GM12878 (cell line): ENCODE measurements around the gene POLR3E.

Source experiments
- CEBPB ChIP-seq, 2 experiments: fragments of 150-350 bp in 1 of 2; IDR thresholded peaks; 2 replicates each; pipeline ENCODE4 v1.6.1; 2012 to 2014; ENCODE audit warnings: low read depth in 2 of 2, low read length in 2 of 2, borderline replicate concordance in 1 of 2, inconsistent platforms in 1 of 2
- EGR1 ChIP-seq, 2 experiments: IDR thresholded peaks; 1 replicate in 1 of 2; 2 replicates in 1 of 2; pipeline ENCODE4 v1.6.1; 2011 to 2012; ENCODE audit warnings: low read depth in 2 of 2, low read length in 2 of 2, borderline replicate concordance in 1 of 2, mild to moderate bottlenecking in 1 of 2, moderate library complexity in 1 of 2
- EZH2 ChIP-seq: IDR thresholded peaks from 2 replicates; pipeline ENCODE4 v1.6.1; 2012; ENCODE audit warnings: low read depth, mild to moderate bottlenecking, control low read depth, inconsistent platforms, low read length, borderline replicate concordance; ENCODE audit not compliant: control insufficient read depth
- PML ChIP-seq: IDR thresholded peaks from 2 replicates; pipeline ENCODE4 v1.6.1; 2012; ENCODE audit warnings: low read length, inconsistent platforms
- POLR2A ChIP-seq: IDR thresholded peaks from 2 replicates; pipeline ENCODE4 v1.6.1; 2011; ENCODE audit warnings: low read depth, mild to moderate bottlenecking, low read length
- ZNF217 ChIP-seq: fragments of 450-650 bp; IDR thresholded peaks from 2 replicates; pipeline ENCODE4 v1.6.1; 2017; ENCODE audit warnings: antibody characterized with exemption, mild to moderate bottlenecking
- TF ChIP-seq, protein P1 (sequence below): IDR thresholded peaks from 2 replicates; pipeline ENCODE4 v1.6.1; 2012; ENCODE audit warnings: low read depth, low read length, improper control_type of control experiment
- TF ChIP-seq, protein P2 (sequence below): fragments of 450-650 bp; IDR thresholded peaks from 2 replicates; pipeline ENCODE4 v1.6.1; 2017; ENCODE audit warnings: mild to moderate bottlenecking, moderate library complexity
- TF ChIP-seq, protein P3 (sequence below): IDR thresholded peaks from 2 replicates; pipeline ENCODE4 v1.6.1; 2012; ENCODE audit warnings: mild to moderate bottlenecking, low read depth, low read length
- TF ChIP-seq, protein P4 (sequence below), 3 experiments: IDR thresholded peaks in 2 of 3; conservative IDR thresholded peaks in 1 of 3; 2 replicates each; pipeline ENCODE4 v1.5.1; 2011; ENCODE audit warnings: low read depth in 3 of 3, low read length in 3 of 3, mild to moderate bottlenecking in 3 of 3, control low read depth in 2 of 3, moderate library complexity in 2 of 3, inconsistent platforms in 1 of 3, mixed read lengths in 1 of 3; ENCODE audit not compliant: control insufficient read depth in 2 of 3, insufficient read depth in 1 of 3; ENCODE audit errors: extremely low read depth in 1 of 3
- TF ChIP-seq, protein P5 (sequence below): fragments of 450-650 bp; IDR thresholded peaks from 2 replicates; pipeline ENCODE4 v1.6.1; 2014; ENCODE audit warnings: mild to moderate bottlenecking
- TF ChIP-seq, protein P6 (sequence below): IDR thresholded peaks from 2 replicates; pipeline ENCODE4 v1.6.1; 2012; ENCODE audit warnings: low read length, inconsistent platforms

DNA sequence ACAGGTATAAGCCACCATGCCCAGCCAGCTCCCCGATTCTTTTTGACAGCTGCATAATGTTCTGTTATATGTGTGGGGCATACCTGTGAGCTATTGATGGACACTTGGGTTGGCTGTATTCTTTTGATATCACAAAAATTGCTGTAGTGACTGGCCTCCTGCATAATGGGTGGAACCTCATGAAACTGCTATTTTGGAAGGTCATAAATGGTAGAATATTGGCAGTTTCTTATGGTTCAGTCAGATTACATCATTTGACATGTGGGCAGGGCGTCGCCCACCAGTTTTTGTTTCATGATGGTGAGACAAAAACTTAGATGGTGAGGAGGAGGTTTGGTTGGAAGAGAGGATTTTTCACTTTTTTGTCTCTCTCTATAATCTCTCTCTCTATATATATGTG is 26.7 kb upstream of the POLR3E start:
- TF ChIP-seq, protein P1, sequence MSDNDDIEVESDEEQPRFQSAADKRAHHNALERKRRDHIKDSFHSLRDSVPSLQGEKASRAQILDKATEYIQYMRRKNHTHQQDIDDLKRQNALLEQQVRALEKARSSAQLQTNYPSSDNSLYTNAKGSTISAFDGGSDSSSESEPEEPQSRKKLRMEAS: no peak
- TF ChIP-seq POLR2A (no peak), ZNF217 (no peak), CEBPB (IDR thresholded peaks at IDR 0.05; ENCODE audit: borderline replicate concordance in 1 of 2, low read depth in 2 of 2, low read length in 2 of 2) (no peak), EZH2 (no peak), PML (no peak), EGR1 (IDR thresholded peaks at IDR 0.05; ENCODE audit: borderline replicate concordance in 1 of 2, low read depth in 2 of 2, low read length in 2 of 2) (no peak)
- TF ChIP-seq, protein P2, sequence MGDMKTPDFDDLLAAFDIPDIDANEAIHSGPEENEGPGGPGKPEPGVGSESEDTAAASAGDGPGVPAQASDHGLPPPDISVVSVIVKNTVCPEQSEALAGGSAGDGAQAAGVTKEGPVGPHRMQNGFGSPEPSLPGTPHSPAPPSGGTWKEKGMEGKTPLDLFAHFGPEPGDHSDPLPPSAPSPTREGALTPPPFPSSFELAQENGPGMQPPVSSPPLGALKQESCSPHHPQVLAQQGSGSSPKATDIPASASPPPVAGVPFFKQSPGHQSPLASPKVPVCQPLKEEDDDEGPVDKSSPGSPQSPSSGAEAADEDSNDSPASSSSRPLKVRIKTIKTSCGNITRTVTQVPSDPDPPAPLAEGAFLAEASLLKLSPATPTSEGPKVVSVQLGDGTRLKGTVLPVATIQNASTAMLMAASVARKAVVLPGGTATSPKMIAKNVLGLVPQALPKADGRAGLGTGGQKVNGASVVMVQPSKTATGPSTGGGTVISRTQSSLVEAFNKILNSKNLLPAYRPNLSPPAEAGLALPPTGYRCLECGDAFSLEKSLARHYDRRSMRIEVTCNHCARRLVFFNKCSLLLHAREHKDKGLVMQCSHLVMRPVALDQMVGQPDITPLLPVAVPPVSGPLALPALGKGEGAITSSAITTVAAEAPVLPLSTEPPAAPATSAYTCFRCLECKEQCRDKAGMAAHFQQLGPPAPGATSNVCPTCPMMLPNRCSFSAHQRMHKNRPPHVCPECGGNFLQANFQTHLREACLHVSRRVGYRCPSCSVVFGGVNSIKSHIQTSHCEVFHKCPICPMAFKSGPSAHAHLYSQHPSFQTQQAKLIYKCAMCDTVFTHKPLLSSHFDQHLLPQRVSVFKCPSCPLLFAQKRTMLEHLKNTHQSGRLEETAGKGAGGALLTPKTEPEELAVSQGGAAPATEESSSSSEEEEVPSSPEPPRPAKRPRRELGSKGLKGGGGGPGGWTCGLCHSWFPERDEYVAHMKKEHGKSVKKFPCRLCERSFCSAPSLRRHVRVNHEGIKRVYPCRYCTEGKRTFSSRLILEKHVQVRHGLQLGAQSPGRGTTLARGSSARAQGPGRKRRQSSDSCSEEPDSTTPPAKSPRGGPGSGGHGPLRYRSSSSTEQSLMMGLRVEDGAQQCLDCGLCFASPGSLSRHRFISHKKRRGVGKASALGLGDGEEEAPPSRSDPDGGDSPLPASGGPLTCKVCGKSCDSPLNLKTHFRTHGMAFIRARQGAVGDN: no peak
- TF ChIP-seq, protein P3, sequence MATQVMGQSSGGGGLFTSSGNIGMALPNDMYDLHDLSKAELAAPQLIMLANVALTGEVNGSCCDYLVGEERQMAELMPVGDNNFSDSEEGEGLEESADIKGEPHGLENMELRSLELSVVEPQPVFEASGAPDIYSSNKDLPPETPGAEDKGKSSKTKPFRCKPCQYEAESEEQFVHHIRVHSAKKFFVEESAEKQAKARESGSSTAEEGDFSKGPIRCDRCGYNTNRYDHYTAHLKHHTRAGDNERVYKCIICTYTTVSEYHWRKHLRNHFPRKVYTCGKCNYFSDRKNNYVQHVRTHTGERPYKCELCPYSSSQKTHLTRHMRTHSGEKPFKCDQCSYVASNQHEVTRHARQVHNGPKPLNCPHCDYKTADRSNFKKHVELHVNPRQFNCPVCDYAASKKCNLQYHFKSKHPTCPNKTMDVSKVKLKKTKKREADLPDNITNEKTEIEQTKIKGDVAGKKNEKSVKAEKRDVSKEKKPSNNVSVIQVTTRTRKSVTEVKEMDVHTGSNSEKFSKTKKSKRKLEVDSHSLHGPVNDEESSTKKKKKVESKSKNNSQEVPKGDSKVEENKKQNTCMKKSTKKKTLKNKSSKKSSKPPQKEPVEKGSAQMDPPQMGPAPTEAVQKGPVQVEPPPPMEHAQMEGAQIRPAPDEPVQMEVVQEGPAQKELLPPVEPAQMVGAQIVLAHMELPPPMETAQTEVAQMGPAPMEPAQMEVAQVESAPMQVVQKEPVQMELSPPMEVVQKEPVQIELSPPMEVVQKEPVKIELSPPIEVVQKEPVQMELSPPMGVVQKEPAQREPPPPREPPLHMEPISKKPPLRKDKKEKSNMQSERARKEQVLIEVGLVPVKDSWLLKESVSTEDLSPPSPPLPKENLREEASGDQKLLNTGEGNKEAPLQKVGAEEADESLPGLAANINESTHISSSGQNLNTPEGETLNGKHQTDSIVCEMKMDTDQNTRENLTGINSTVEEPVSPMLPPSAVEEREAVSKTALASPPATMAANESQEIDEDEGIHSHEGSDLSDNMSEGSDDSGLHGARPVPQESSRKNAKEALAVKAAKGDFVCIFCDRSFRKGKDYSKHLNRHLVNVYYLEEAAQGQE: no peak
- TF ChIP-seq, protein P4, sequence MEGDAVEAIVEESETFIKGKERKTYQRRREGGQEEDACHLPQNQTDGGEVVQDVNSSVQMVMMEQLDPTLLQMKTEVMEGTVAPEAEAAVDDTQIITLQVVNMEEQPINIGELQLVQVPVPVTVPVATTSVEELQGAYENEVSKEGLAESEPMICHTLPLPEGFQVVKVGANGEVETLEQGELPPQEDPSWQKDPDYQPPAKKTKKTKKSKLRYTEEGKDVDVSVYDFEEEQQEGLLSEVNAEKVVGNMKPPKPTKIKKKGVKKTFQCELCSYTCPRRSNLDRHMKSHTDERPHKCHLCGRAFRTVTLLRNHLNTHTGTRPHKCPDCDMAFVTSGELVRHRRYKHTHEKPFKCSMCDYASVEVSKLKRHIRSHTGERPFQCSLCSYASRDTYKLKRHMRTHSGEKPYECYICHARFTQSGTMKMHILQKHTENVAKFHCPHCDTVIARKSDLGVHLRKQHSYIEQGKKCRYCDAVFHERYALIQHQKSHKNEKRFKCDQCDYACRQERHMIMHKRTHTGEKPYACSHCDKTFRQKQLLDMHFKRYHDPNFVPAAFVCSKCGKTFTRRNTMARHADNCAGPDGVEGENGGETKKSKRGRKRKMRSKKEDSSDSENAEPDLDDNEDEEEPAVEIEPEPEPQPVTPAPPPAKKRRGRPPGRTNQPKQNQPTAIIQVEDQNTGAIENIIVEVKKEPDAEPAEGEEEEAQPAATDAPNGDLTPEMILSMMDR (IDR thresholded peaks at IDR 0.05 in 2 of 3, conservative IDR thresholded peaks at IDR 0.05 in 1 of 3; ENCODE audit: control insufficient read depth in 2 of 3, extremely low read depth in 1 of 3, insufficient read depth in 1 of 3, low read depth in 3 of 3, low read length in 3 of 3): no peak
- TF ChIP-seq, protein P5, sequence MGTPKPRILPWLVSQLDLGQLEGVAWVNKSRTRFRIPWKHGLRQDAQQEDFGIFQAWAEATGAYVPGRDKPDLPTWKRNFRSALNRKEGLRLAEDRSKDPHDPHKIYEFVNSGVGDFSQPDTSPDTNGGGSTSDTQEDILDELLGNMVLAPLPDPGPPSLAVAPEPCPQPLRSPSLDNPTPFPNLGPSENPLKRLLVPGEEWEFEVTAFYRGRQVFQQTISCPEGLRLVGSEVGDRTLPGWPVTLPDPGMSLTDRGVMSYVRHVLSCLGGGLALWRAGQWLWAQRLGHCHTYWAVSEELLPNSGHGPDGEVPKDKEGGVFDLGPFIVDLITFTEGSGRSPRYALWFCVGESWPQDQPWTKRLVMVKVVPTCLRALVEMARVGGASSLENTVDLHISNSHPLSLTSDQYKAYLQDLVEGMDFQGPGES: no peak
- TF ChIP-seq, protein P6, sequence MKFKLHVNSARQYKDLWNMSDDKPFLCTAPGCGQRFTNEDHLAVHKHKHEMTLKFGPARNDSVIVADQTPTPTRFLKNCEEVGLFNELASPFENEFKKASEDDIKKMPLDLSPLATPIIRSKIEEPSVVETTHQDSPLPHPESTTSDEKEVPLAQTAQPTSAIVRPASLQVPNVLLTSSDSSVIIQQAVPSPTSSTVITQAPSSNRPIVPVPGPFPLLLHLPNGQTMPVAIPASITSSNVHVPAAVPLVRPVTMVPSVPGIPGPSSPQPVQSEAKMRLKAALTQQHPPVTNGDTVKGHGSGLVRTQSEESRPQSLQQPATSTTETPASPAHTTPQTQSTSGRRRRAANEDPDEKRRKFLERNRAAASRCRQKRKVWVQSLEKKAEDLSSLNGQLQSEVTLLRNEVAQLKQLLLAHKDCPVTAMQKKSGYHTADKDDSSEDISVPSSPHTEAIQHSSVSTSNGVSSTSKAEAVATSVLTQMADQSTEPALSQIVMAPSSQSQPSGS: no peak
